Loucy (cell line): Measurements from ENCODE around the gene NCKAP5.

Experiments
- H2AFZ ChIP-seq: fragments of 200-600 bp; sonication (generic); 2 replicates; pipeline ENCODE4 v1.6.0; 2016; ENCODE audit warnings: antibody characterized with exemption, mild to moderate bottlenecking, low read length, moderate library complexity
- H3F3A ChIP-seq: fragments of 200-600 bp; 2 replicates; pipeline ENCODE4 v1.6.0; 2016; ENCODE audit warnings: antibody characterized with exemption, low read depth, mild to moderate bottlenecking
- H3K27me3 ChIP-seq: fragments of 200-600 bp; sonication (generic); 2 replicates; pipeline ENCODE4 v1.6.1; 2014; ENCODE audit warnings: low read length, mild to moderate bottlenecking; ENCODE audit not compliant: insufficient read depth, poor library complexity, severe bottlenecking
- H3K36me3 ChIP-seq: fragments of 200-600 bp; sonication (generic); 2 replicates; pipeline ENCODE4 v1.6.1; 2016; ENCODE audit warnings: low read length; ENCODE audit not compliant: insufficient read depth
- H3K4me1 ChIP-seq: fragments of 200-600 bp; sonication (generic); 2 replicates; pipeline ENCODE4 v1.5.1; 2014; ENCODE audit warnings: low read length, mild to moderate bottlenecking; ENCODE audit not compliant: insufficient read depth, poor library complexity, severe bottlenecking
- H3K4me2 ChIP-seq: fragments of 200-600 bp; sonication (generic); 2 replicates; pipeline ENCODE4 v1.6.0; 2014; ENCODE audit warnings: antibody characterized with exemption, low read length, low read depth, mild to moderate bottlenecking; ENCODE audit not compliant: poor library complexity, severe bottlenecking
- H3K4me3 ChIP-seq: fragments of 200-600 bp; sonication (generic); 2 replicates; pipeline ENCODE4 v1.5.1; 2014; ENCODE audit warnings: low read length, mild to moderate bottlenecking, mixed read lengths; ENCODE audit not compliant: poor library complexity, severe bottlenecking
- H3K79me2 ChIP-seq: fragments of 200-600 bp; sonication (generic); 2 replicates; pipeline ENCODE4 v1.6.1; 2014; ENCODE audit warnings: low read length; ENCODE audit not compliant: insufficient read depth
- H3K9ac ChIP-seq: fragments of 200-600 bp; sonication (generic); 2 replicates; pipeline ENCODE4 v1.6.0; 2014; ENCODE audit warnings: mild to moderate bottlenecking, low read depth, low read length, moderate library complexity; ENCODE audit not compliant: poor library complexity, severe bottlenecking
- H3K9me2 ChIP-seq: fragments of 200-600 bp; sonication (generic); replicated peaks from 2 replicates; pipeline ENCODE4 v1.6.1; 2016; ENCODE audit warnings: low read depth, low read length, mixed read lengths
- H3K9me3 ChIP-seq: fragments of 200-600 bp; sonication (generic); 2 replicates; pipeline ENCODE4 v1.6.1; 2014; ENCODE audit warnings: mild to moderate bottlenecking, antibody characterized with exemption, low read length, low read depth; ENCODE audit not compliant: insufficient read depth
- H4K20me1 ChIP-seq: fragments of 200-600 bp; sonication (generic); 2 replicates; pipeline ENCODE4 v1.6.0; 2014; ENCODE audit warnings: antibody characterized with exemption, low read length, mild to moderate bottlenecking; ENCODE audit not compliant: insufficient read depth, poor library complexity, severe bottlenecking
- EZH2phosphoT487 ChIP-seq: fragments of 200-600 bp; IDR thresholded peaks from 2 replicates; pipeline ENCODE4 v1.6.1; 2018; ENCODE audit warnings: antibody characterized with exemption, mild to moderate bottlenecking, moderate library complexity, borderline replicate concordance
- TF ChIP-seq, protein P1 (sequence below): fragments of 200-600 bp; sonication (generic); conservative IDR thresholded peaks from 2 replicates; pipeline ENCODE4 v1.5.1; 2014; ENCODE audit warnings: mild to moderate bottlenecking, antibody characterized with exemption, low read length

NCKAP5 gene

DNA sequence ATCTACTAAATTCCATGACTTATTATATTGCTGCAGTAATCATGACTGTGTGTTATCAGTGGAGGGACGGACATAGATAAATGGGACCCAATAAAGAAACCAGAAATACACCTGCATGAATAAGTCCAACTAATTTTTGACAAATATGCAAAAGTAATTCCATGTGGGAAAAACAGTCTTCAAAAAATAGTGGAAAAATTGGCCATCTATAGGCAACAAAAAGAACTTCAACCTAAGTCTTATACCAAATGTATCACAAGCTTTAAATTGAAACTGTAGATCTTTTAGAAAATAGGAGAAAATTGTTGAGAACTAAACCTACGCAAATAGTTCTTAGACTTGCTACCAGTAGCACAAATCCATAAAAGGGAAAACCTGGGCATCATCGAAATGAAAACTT is 376.2 kb downstream of the NCKAP5 start:
- no peaks in the 10 kb centered on the region for H3K36me3 ChIP-seq
- no peaks in the 10 kb centered on the region for H3K4me1 ChIP-seq
- H4K20me1 ChIP-seq = no peaks in the 10 kb centered on the region
- H3K4me3 ChIP-seq = no peak overlapping the region
- no peaks in the 10 kb centered on the region for H3K9me2 ChIP-seq
- no peaks in the 10 kb centered on the region for H3F3A ChIP-seq
- TF ChIP-seq, protein P1, sequence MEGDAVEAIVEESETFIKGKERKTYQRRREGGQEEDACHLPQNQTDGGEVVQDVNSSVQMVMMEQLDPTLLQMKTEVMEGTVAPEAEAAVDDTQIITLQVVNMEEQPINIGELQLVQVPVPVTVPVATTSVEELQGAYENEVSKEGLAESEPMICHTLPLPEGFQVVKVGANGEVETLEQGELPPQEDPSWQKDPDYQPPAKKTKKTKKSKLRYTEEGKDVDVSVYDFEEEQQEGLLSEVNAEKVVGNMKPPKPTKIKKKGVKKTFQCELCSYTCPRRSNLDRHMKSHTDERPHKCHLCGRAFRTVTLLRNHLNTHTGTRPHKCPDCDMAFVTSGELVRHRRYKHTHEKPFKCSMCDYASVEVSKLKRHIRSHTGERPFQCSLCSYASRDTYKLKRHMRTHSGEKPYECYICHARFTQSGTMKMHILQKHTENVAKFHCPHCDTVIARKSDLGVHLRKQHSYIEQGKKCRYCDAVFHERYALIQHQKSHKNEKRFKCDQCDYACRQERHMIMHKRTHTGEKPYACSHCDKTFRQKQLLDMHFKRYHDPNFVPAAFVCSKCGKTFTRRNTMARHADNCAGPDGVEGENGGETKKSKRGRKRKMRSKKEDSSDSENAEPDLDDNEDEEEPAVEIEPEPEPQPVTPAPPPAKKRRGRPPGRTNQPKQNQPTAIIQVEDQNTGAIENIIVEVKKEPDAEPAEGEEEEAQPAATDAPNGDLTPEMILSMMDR = no peak
- no peak for TF ChIP-seq EZH2phosphoT487
- H3K79me2 ChIP-seq = no peaks in the 10 kb centered on the region
- no peak overlapping the region for H3K9ac ChIP-seq
- no peaks in the 10 kb centered on the region for H3K9me3 ChIP-seq
- no peak overlapping the region for H3K4me2 ChIP-seq
- no peak overlapping the region for H2AFZ ChIP-seq
- no peaks in the 10 kb centered on the region for H3K27me3 ChIP-seq

DNA sequence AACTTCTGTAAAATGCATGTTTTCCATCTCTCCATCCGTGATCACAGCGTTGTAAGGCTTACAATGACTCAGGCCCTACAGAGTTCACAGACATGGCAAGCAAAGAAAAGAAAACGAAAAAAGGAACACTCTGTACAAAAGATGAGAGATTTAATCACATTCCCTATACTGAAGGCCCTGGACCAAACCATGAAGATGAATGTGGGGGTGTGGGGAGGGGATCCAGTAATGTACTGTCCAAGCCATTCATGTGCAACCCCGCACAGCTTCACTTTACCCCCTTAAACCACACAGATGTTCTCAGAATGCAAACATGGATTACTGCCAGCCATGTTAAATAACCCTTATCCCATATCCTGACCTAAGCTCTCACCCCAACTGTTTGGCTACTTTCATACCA is 391.1 kb downstream of the NCKAP5 start:
- H3K4me1 ChIP-seq = no peaks in the 10 kb centered on the region
- H3K9me2 ChIP-seq = no peaks in the 10 kb centered on the region
- H3K79me2 ChIP-seq = no peaks in the 10 kb centered on the region
- no peaks in the 10 kb centered on the region for H3K27me3 ChIP-seq
- no peaks in the 10 kb centered on the region for H3K36me3 ChIP-seq
- H4K20me1 ChIP-seq = no peaks in the 10 kb centered on the region
- H2AFZ ChIP-seq = no peak overlapping the region
- H3F3A ChIP-seq = no peaks in the 10 kb centered on the region
- no peak overlapping the region for H3K4me3 ChIP-seq
- H3K4me2 ChIP-seq = no peak overlapping the region
- no peak overlapping the region for H3K9ac ChIP-seq
- H3K9me3 ChIP-seq = no peaks in the 10 kb centered on the region
- TF ChIP-seq, protein P1 = no peak
- TF ChIP-seq EZH2phosphoT487 = no peak

DNA sequence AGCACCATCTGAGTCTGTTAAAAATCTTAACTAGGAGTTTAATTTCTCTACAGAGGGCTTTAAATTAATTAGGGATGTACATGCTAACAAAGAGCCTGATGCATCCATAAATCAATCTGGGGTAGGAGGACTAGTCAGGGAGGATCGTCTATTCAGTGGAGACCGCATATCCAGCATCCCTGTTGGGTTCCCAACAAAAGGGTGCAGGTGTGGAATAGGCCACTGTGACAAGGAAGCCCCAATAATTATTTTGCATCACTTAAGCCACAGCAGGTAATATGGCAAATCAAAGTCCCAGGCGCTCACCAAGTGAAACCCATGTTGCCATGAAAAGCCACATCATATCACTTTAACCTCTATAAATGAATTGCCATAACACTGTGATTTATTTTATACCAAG is 392.3 kb downstream of the NCKAP5 start:
- H3F3A ChIP-seq = no peaks in the 10 kb centered on the region
- no peaks in the 10 kb centered on the region for H3K27me3 ChIP-seq
- TF ChIP-seq, protein P1 = no peak
- no peak for TF ChIP-seq EZH2phosphoT487
- no peak overlapping the region for H3K4me2 ChIP-seq
- H3K36me3 ChIP-seq = no peaks in the 10 kb centered on the region
- no peak overlapping the region for H3K4me3 ChIP-seq
- no peaks in the 10 kb centered on the region for H4K20me1 ChIP-seq
- H3K4me1 ChIP-seq = no peaks in the 10 kb centered on the region
- no peaks in the 10 kb centered on the region for H3K9me3 ChIP-seq
- no peaks in the 10 kb centered on the region for H3K9me2 ChIP-seq
- H2AFZ ChIP-seq = no peak overlapping the region
- H3K79me2 ChIP-seq = no peaks in the 10 kb centered on the region
- H3K9ac ChIP-seq = no peak overlapping the region
